RWPE2 (cell line): Measurements from ENCODE around the gene CEP112.

Source experiments
- ATAC-seq: fragments of 200-7000 bp; cut with Tn5 transposase; 3 replicates; pipeline ENCODE4 v1.9.1; 2021; ENCODE audit warnings: low read depth
- DNase-seq: peaks from one replicate; pipeline ENCODE4 v3.0.0-alpha.2; 2020; ENCODE audit warnings: low spot score
- H3K27ac ChIP-seq: fragments of 450-650 bp; 2 replicates; pipeline ENCODE4 v1.5.1; 2017; ENCODE audit warnings: mild to moderate bottlenecking; ENCODE audit not compliant: poor library complexity, severe bottlenecking
- H3K27me3 ChIP-seq: fragments of 250-450 bp; sonication (Bioruptor Pico); 2 replicates; pipeline ENCODE4 v1.5.1; 2021; ENCODE audit warnings: mild to moderate bottlenecking, moderate library complexity; ENCODE audit not compliant: insufficient read depth, poor library complexity, severe bottlenecking
- H3K36me3 ChIP-seq: fragments of 250-450 bp; sonication (Bioruptor Pico); 2 replicates; pipeline ENCODE4 v1.5.1; 2020; ENCODE audit warnings: low read depth, mild to moderate bottlenecking, moderate library complexity
- H3K4me1 ChIP-seq: fragments of 250-450 bp; sonication (Bioruptor Pico); 2 replicates; pipeline ENCODE4 v1.5.1; 2021; ENCODE audit warnings: mild to moderate bottlenecking, moderate library complexity; ENCODE audit not compliant: insufficient read depth, poor library complexity, severe bottlenecking
- H3K4me3 ChIP-seq: fragments of 250-450 bp; sonication (Bioruptor Pico); 2 replicates; pipeline ENCODE4 v1.5.1; 2021; ENCODE audit warnings: mild to moderate bottlenecking, moderate library complexity; ENCODE audit not compliant: severe bottlenecking
- H3K9me3 ChIP-seq: fragments of 250-450 bp; sonication (Bioruptor Pico); 2 replicates; pipeline ENCODE4 v1.5.1; 2021; ENCODE audit warnings: mild to moderate bottlenecking, moderate library complexity; ENCODE audit not compliant: severe bottlenecking
- TF ChIP-seq, protein P1 (sequence below): fragments of 450-650 bp; IDR thresholded peaks from one replicate; pipeline ENCODE4 v1.5.1; 2017; ENCODE audit warnings: mild to moderate bottlenecking, moderate library complexity; ENCODE audit not compliant: poor library complexity, severe bottlenecking

The CEP112 gene

DNA sequence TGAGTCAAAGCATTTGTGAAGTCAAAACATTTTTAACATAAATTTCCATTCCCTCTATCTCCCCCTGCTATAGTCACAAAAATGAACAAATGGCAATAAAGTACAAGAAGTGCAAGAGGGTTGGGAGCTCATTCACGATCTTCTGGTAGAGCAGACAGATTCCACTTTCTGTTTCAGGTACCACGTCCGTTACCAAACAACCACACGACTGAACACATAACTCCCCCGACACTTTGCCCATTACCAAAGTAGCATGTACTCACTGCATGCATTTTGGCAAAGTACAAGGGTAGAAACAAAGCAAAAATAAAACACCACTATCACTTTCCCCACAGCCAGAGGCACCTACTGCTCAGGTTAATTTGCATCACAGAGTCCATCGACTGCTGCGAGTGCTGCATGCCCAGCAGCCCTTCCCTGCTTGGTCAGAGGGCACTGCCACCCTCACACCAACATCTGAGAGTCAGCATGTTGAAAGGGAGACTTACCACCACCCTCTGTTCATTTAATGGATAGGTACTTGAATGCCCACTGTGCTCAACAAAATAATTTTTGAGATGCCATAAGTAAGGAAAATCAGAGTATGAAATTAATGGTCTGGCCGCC lies 480.2 kb downstream of the CEP112 start:
- H3K4me1 ChIP-seq: no peaks in the 10 kb centered on the region
- ATAC-seq: no peak
- DNase-seq: no peak
- no peaks in the 10 kb centered on the region for H3K9me3 ChIP-seq
- H3K36me3 ChIP-seq: no peaks in the 10 kb centered on the region
- no peak overlapping the region for H3K27ac ChIP-seq
- TF ChIP-seq, protein P1, sequence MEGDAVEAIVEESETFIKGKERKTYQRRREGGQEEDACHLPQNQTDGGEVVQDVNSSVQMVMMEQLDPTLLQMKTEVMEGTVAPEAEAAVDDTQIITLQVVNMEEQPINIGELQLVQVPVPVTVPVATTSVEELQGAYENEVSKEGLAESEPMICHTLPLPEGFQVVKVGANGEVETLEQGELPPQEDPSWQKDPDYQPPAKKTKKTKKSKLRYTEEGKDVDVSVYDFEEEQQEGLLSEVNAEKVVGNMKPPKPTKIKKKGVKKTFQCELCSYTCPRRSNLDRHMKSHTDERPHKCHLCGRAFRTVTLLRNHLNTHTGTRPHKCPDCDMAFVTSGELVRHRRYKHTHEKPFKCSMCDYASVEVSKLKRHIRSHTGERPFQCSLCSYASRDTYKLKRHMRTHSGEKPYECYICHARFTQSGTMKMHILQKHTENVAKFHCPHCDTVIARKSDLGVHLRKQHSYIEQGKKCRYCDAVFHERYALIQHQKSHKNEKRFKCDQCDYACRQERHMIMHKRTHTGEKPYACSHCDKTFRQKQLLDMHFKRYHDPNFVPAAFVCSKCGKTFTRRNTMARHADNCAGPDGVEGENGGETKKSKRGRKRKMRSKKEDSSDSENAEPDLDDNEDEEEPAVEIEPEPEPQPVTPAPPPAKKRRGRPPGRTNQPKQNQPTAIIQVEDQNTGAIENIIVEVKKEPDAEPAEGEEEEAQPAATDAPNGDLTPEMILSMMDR: no peak
- H3K27me3 ChIP-seq: no peaks in the 10 kb centered on the region
- H3K4me3 ChIP-seq: no peak overlapping the region

DNA sequence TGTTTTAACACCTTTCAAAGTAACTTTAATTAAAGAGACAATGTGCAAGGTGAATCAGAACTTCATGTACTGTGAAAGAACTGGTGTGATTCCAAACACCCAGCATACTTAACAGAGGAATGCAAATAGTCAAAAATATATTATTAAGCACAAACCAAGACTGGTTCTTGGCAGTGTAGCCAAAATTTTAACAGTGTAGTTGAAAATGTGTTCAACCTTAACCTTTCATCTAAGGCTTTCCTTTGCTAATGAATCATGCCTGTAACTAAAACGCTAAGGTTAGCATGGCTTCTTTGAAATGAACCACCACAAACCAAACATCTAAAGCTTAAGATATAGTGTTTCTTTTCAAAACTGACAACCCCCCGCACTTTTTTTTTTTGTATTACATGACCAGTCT lies 484.2 kb downstream of the CEP112 start:
- no peak overlapping the region for H3K4me3 ChIP-seq
- no peak overlapping the region for H3K27ac ChIP-seq
- TF ChIP-seq, protein P1: no peak
- DNase-seq (no peak), ATAC-seq (no peak)
- H3K9me3 ChIP-seq: no peaks in the 10 kb centered on the region
- no peaks in the 10 kb centered on the region for H3K4me1 ChIP-seq
- no peaks in the 10 kb centered on the region for H3K27me3 ChIP-seq
- H3K36me3 ChIP-seq: no peaks in the 10 kb centered on the region

DNA sequence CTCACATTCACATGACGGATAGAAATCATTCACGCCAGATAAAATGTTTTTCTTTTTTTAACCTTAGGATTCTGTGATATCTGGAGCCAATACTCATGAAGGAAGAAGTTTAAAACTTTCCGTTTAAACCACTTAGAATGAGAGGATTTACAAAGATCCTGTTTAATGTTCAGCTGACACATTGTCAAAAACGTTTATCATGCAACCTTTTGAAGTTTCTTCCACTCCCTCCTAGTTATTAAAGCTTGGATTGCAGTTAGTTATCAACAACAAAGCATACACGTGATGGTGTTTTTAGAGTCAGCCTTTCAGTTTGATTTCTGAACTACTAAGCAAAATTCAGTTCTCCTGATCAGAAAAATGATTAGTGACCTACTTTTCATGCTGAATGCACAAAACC lies 487.2 kb downstream of the CEP112 start:
- DNase-seq (no peak), ATAC-seq (no peak)
- no peak overlapping the region for H3K4me3 ChIP-seq
- H3K36me3 ChIP-seq: no peaks in the 10 kb centered on the region
- no peaks in the 10 kb centered on the region for H3K9me3 ChIP-seq
- H3K27me3 ChIP-seq: no peaks in the 10 kb centered on the region
- no peaks in the 10 kb centered on the region for H3K4me1 ChIP-seq
- H3K27ac ChIP-seq: no peak overlapping the region
- TF ChIP-seq, protein P1: no peak

DNA sequence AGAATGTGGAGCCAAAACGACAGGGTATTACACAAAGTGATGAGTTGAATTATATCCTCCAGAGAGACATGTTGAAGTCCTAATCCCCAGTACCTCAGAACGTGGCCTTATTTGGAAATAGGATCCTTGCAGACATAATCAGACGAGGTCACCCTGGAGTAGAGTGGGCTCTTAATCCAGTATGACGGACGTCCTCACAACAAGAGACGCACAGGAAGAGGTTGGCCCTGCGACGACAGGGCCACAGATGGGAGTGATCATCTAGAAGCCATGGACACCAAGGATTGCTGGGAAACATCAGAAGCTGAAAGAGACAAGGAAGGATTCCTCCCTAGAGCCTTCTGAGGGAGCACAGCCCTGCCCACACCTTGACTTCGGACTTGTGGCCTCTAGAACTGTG lies 488.0 kb downstream of the CEP112 start:
- Histone ChIP-seq H3K27ac (no peak overlapping the region), H3K4me3 (no peak overlapping the region), H3K9me3 (no peaks in the 10 kb centered on the region), H3K36me3 (no peaks in the 10 kb centered on the region), H3K4me1 (no peaks in the 10 kb centered on the region), H3K27me3 (no peaks in the 10 kb centered on the region)
- ATAC-seq (no peak), DNase-seq (no peak)
- TF ChIP-seq, protein P1: no peak

DNA sequence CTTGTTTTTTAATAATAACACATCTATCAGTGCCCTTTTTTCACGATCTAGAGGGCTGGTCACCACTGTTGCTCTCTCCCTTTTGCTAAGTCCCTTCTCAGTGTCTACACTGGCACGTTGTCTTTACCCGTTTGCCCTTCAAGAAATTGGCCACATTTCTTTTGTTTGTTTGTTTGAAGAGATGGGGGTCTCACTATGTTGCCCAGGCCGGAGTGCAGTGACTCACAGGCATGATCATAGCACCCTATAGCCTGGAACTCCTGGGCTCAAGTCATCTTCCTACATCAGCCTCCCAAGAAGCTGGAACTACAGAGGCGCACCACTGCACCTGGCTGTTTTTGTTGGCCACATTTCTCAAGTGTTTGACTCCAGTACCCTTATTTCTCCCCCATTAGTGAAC lies 492.5 kb downstream of the CEP112 start:
- Histone ChIP-seq H3K27me3 (no peaks in the 10 kb centered on the region), H3K4me3 (no peak overlapping the region), H3K4me1 (no peaks in the 10 kb centered on the region), H3K36me3 (no peaks in the 10 kb centered on the region), H3K9me3 (no peaks in the 10 kb centered on the region), H3K27ac (no peak overlapping the region)
- no peak for DNase-seq
- no peak for ATAC-seq
- TF ChIP-seq, protein P1: no peak
